HG03064 (cell line): ENCODE measurements around the gene INPP5D.
"Not testable (repeated sequence)": the region's sequence is repeated elsewhere in the genome, so short reads cannot be mapped to it uniquely, and the experiment has no call there.

Experiments
- ATAC-seq: cut with Tn5 transposase; IDR thresholded peaks from one replicate; pipeline ENCODE4 v1.9.1; 2021; ENCODE audit warnings: low read depth; ENCODE audit not compliant: unreplicated experiment

INPP5D gene

GRCh38 chr2:233059797-233060500 lies at the start of gene INPP5D:
Gene INPP5D, plus strand, starts transcription at chr2:233060342. Its CDS starts 137 bp downstream, at chr2:233060479.
- peak; percentile 36 for ATAC-seq

- ATAC-seq, result no peak
Measured at GRCh38 chr2:233010569-233011267, 49.4 kb upstream of the INPP5D start.

GRCh38 chr2:233011268-233011650 lies 48.9 kb upstream of the INPP5D start:
- ATAC-seq, result no peak

GRCh38 chr2:233011702-233012131 lies 48.4 kb upstream of the INPP5D start:
- no peak for ATAC-seq

GRCh38 chr2:233012301-233012971 lies 47.7 kb upstream of the INPP5D start:
- ATAC-seq, result no peak

GRCh38 chr2:233013027-233013461 lies 47.1 kb upstream of the INPP5D start, which contains the start of gene NGEF:
Gene NGEF, minus strand, starts transcription at chr2:233013256. Its CDS starts 38,366 bp downstream, at chr2:232974890.
- ATAC-seq, result no peak

- ATAC-seq, result no peak
Measured at GRCh38 chr2:233013650-233014049, 46.5 kb upstream of the INPP5D start.

GRCh38 chr2:233015019-233015645 lies 45.0 kb upstream of the INPP5D start:
- ATAC-seq, result no peak

- ATAC-seq, result no peak
Measured at GRCh38 chr2:233017947-233018346, 42.2 kb upstream of the INPP5D start.

- not testable (repeated sequence) for ATAC-seq
Measured at GRCh38 chr2:233019610-233020009, 40.5 kb upstream of the INPP5D start.

- ATAC-seq, result no peak
Measured at GRCh38 chr2:233020454-233020853, 39.7 kb upstream of the INPP5D start.

- ATAC-seq, result no peak
Measured at GRCh38 chr2:233021771-233022170, 38.4 kb upstream of the INPP5D start.

GRCh38 chr2:233022561-233022960 lies 37.6 kb upstream of the INPP5D start:
- ATAC-seq, result no peak

- ATAC-seq, result no peak
Measured at GRCh38 chr2:233023007-233023760, 37.0 kb upstream of the INPP5D start.

GRCh38 chr2:233023761-233024410 lies 36.3 kb upstream of the INPP5D start:
- no peak for ATAC-seq

- no peak for ATAC-seq
Measured at GRCh38 chr2:233025706-233026105, 34.4 kb upstream of the INPP5D start.

GRCh38 chr2:233026198-233026813 lies 33.8 kb upstream of the INPP5D start:
- ATAC-seq, result no peak

GRCh38 chr2:233029321-233029720 lies 30.8 kb upstream of the INPP5D start:
- ATAC-seq, result no peak
